ENCODE results near the gene VTI1A.
"Not testable (repeated sequence)": the region's sequence is repeated elsewhere in the genome, so short reads cannot be mapped to it uniquely, and the experiment has no call there.

VTI1A gene

GRCh38 chr10:112507046-112507445, 60.0 kb downstream of the VTI1A start:
- DNase-seq (ENCODE audit: low spot score), result no peak

GRCh38 chr10:112507988-112508387, 61.0 kb downstream of the VTI1A start:
- DNase-seq (ENCODE audit: low spot score), result no peak

GRCh38 chr10:112509558-112510291, 62.7 kb downstream of the VTI1A start:
- no peak for DNase-seq (ENCODE audit: low spot score)

GRCh38 chr10:112510384-112510783, 63.4 kb downstream of the VTI1A start:
- no peak for DNase-seq (ENCODE audit: low spot score)

GRCh38 chr10:112512294-112512693, 65.3 kb downstream of the VTI1A start:
- DNase-seq (ENCODE audit: low spot score), result no peak

GRCh38 chr10:112515126-112515525, 68.1 kb downstream of the VTI1A start:
- no peak for DNase-seq (ENCODE audit: low spot score)

GRCh38 chr10:112515852-112516251, 68.8 kb downstream of the VTI1A start:
- DNase-seq (ENCODE audit: low spot score), result no peak

GRCh38 chr10:112517451-112517862, 70.4 kb downstream of the VTI1A start:
- peak; percentile 60 for DNase-seq (ENCODE audit: low spot score)

- DNase-seq (ENCODE audit: low spot score), result no peak
These were observed 72.2 kb downstream of the VTI1A start for GRCh38 chr10:112519133-112519761.

GRCh38 chr10:112520914-112521313, 73.9 kb downstream of the VTI1A start:
- no peak for DNase-seq (ENCODE audit: low spot score)

- no peak for DNase-seq (ENCODE audit: low spot score)
These were observed 77.6 kb downstream of the VTI1A start for GRCh38 chr10:112524641-112525040.

- DNase-seq (ENCODE audit: low spot score), result peak; percentile 25
These were observed 78.2 kb downstream of the VTI1A start for GRCh38 chr10:112525200-112525599.

GRCh38 chr10:112526139-112526538, 79.1 kb downstream of the VTI1A start:
- peak; percentile 53 for DNase-seq (ENCODE audit: low spot score)

- DNase-seq (ENCODE audit: low spot score), result peak; percentile 6
These were observed 79.9 kb downstream of the VTI1A start for GRCh38 chr10:112526906-112527305.

- DNase-seq (ENCODE audit: low spot score), result no peak
These were observed 81.2 kb downstream of the VTI1A start for GRCh38 chr10:112528235-112528634.

GRCh38 chr10:112531421-112531820, 84.4 kb downstream of the VTI1A start:
- DNase-seq (ENCODE audit: low spot score), result no peak

- no peak for DNase-seq (ENCODE audit: low spot score)
These were observed 85.2 kb downstream of the VTI1A start for GRCh38 chr10:112532189-112532588.

GRCh38 chr10:112532956-112533355, 85.9 kb downstream of the VTI1A start:
- DNase-seq (ENCODE audit: low spot score), result no peak

- no peak for DNase-seq (ENCODE audit: low spot score)
These were observed 86.9 kb downstream of the VTI1A start for GRCh38 chr10:112533916-112534315.

- DNase-seq (ENCODE audit: low spot score), result no peak
These were observed 88.5 kb downstream of the VTI1A start for GRCh38 chr10:112535531-112535951.

- DNase-seq (ENCODE audit: low spot score), result no peak
These were observed 89.6 kb downstream of the VTI1A start for GRCh38 chr10:112536663-112537062.

- no peak for DNase-seq (ENCODE audit: low spot score)
These were observed 91.2 kb downstream of the VTI1A start for GRCh38 chr10:112538168-112538567.

GRCh38 chr10:112539340-112539739, 92.3 kb downstream of the VTI1A start:
- DNase-seq (ENCODE audit: low spot score), result no peak

GRCh38 chr10:112542823-112543222, 95.8 kb downstream of the VTI1A start:
- DNase-seq (ENCODE audit: low spot score), result not testable (repeated sequence)

Data from kidney tubule cell (primary cell).